ENCODE measurements around the gene PAX6. TPM values are rescaled to one million over a fixed set of nuclear protein-coding genes. Genes with fewer than 3 reads are reported as not detected.

PAX6 gene
- total RNA-seq, 1 experiment from 2014 or later, result 3.3 TPM

DNA sequence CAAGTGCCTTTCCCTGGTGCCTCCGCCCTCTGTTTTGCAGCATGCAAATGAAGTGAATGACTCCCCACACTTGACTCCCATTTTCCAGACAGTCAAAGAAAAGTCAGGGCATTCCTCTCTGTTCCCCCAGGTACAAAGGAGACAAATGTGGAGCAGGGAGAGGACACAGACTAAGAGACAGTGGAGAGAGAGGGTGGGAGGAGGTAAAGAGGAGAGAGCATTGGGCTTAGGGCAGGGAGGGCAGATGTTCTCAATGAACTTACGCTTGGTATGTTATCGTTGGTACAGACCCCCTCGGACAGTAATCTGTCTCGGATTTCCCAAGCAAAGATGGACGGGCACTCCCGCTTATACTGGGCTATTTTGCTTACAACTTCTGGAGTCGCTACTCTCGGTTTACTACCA, 9.8 kb downstream of the PAX6 start (continued):
- TF ChIP-seq, protein P1, sequence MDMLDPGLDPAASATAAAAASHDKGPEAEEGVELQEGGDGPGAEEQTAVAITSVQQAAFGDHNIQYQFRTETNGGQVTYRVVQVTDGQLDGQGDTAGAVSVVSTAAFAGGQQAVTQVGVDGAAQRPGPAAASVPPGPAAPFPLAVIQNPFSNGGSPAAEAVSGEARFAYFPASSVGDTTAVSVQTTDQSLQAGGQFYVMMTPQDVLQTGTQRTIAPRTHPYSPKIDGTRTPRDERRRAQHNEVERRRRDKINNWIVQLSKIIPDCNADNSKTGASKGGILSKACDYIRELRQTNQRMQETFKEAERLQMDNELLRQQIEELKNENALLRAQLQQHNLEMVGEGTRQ (CRISPR knock-in tag; IDR thresholded peaks at IDR 0.05), result no peak
- TF ChIP-seq FOXJ3 (CRISPR knock-in tag; IDR thresholded peaks at IDR 0.05; ENCODE audit: borderline replicate concordance) (no peak), HMGA2 (CRISPR knock-in tag; IDR thresholded peaks at IDR 0.05) (no peak), NR1H2 (CRISPR knock-in tag; IDR thresholded peaks at IDR 0.05) (no peak)

DNA sequence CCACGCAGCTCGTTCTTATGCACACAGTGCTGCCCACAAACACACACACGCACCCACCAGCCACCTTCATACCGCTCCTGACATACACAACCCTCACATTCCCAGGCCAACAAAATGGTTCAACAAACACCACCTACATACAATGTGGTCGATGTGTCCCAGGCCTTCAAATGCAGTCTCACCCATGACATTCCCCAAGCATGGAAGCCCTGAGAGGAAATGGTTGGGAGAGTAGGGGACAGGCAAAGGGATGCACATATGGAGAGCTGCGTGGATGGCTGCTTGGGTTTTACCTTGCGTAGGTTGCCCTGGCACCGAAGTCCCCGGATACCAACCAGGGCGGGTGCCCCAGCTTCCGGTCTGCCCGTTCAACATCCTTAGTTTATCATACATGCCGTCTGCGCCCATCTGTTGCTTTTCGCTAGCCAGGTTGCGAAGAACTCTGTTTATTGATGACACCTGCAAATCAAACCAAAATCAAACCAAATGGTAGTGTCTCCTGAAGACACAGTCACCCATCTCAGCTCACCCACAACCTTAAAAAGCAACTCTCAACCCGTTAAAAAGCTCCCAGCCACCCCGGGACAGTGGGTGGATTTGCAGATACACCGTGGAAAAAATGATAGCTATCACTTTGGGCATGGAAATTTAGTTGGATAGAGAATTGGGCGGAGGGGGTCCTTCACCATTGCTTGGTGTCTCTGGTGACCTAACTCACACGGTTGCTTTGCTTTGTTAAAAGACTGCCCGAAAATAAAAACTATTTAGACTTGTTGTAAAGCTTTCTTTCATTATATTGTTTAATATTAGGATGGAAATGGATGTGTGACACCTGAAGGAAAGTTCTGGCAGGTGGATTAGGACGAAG, 10.5 kb downstream of the PAX6 start:
- Mint-ChIP-seq H3K27ac (no peak overlapping the region), H3K4me1 (peaks cover 66% of the 10 kb centered on the region)
- POLR2A ChIA-PET, result interaction anchor here (1.1 kb wide), 1 partner anchor 19 kb away, joined by 3 read pairs; no protein-coding TSS in a partner anchor

DNA sequence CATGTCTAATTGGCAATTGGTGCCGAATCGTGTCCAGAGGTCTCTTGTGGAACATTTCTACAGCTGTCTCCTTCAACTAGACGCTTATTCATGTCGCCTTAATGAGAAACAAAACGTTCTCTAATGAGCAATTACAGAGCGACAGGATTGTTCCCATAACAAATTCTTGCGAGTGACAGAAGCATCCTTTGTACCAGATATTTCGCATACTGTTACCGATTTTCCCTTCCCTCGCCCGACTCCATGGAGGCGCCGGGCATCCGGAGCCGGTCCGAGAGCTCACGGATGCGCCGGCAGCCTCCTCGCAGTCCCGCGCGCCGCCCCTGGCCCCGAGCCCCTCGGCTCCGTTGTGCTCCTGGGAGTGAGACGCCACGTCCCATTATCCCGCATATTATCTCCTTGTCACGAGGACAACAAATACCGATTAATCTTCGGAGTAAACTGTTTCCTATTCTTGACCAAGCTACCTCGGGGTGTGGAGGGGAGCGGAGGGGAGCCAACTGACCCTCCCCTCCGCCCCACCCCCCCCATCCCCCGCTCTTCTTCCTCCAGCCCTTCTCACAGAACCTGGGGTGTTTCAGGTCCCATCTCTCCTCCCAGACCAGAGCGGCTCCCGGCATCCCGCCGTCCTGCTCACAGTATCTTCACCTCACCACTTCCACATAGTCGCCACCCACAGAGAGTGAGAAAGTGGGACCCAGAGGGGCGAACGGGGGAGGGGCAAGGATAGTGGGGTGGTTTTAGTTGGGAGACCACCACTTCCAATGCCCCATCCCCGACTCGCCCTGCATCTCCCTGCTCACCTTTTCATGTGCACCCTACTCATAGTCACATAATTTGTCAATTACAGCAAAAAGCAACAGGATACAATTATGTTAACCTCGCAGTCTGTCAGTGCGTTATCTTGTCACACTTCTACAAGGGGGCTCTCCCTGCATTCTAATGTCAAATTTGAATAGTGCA, 11.4 kb downstream of the PAX6 start:
- Mint-ChIP-seq H3K27me3 (ENCODE audit: low read depth) (peaks cover 100% of the 10 kb centered on the region), H3K36me3 (no peaks in the 10 kb centered on the region), H3K9me3 (no peaks in the 10 kb centered on the region), H3K27ac (no peak overlapping the region), H3K4me1 (peaks cover 59% of the 10 kb centered on the region), H3K4me3 (peak overlapping the region; percentile 55)
- ChIA-PET POLR2A (interaction anchor here (1.1 kb wide), 1 partner anchor 20 kb away, joined by 3 read pairs; no protein-coding TSS in a partner anchor), CTCF (interaction anchor here (0.5 to 4.0 kb wide), 14 partner anchors 10 to 382 kb away, joined by 3 to 54 read pairs (median 6); no protein-coding TSS in a partner anchor)
- DNase-seq (ENCODE audit: low spot score) (no peak), ATAC-seq (peak; percentile 4; the same call in 1 of the 2 replicates)
- TF ChIP-seq CREB1 (CRISPR knock-in tag; IDR thresholded peaks at IDR 0.05) (no peak), JAZF1 (CRISPR knock-in tag; IDR thresholded peaks at IDR 0.05) (no peak), TEAD1 (CRISPR knock-in tag; IDR thresholded peaks at IDR 0.05) (no peak), ZNF281 (CRISPR knock-in tag; IDR thresholded peaks at IDR 0.05) (no peak), ZSCAN18 (CRISPR knock-in tag; IDR thresholded peaks at IDR 0.05) (no peak), ELF4 (CRISPR knock-in tag; IDR thresholded peaks at IDR 0.05; ENCODE audit: low read depth) (no peak)

More for the DNA sequence above, 10.5 kb downstream of the PAX6 start:
- TF ChIP-seq, protein P2, sequence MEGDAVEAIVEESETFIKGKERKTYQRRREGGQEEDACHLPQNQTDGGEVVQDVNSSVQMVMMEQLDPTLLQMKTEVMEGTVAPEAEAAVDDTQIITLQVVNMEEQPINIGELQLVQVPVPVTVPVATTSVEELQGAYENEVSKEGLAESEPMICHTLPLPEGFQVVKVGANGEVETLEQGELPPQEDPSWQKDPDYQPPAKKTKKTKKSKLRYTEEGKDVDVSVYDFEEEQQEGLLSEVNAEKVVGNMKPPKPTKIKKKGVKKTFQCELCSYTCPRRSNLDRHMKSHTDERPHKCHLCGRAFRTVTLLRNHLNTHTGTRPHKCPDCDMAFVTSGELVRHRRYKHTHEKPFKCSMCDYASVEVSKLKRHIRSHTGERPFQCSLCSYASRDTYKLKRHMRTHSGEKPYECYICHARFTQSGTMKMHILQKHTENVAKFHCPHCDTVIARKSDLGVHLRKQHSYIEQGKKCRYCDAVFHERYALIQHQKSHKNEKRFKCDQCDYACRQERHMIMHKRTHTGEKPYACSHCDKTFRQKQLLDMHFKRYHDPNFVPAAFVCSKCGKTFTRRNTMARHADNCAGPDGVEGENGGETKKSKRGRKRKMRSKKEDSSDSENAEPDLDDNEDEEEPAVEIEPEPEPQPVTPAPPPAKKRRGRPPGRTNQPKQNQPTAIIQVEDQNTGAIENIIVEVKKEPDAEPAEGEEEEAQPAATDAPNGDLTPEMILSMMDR (IDR thresholded peaks at IDR 0.05), result no peak
- TF ChIP-seq AR (CRISPR knock-in tag; IDR thresholded peaks at IDR 0.05) (no peak), RORB (CRISPR knock-in tag; IDR thresholded peaks at IDR 0.05) (no peak), ZNF317 (CRISPR knock-in tag; IDR thresholded peaks at IDR 0.05; ENCODE audit: borderline replicate concordance, low read depth) (no peak)
- Mint-ChIP-seq H3K4me3 (peak overlapping the region; percentile 48), H3K9me3 (no peaks in the 10 kb centered on the region), H3K36me3 (no peaks in the 10 kb centered on the region), H3K27me3 (ENCODE audit: low read depth) (peaks cover 100% of the 10 kb centered on the region)
- DNase-seq (ENCODE audit: low spot score) (no peak), ATAC-seq (no peak)
- CTCF ChIA-PET, result interaction anchor here (2.5 to 4.0 kb wide), 3 partner anchors 10 to 159 kb away, joined by 15 to 54 read pairs (median 44); no protein-coding TSS in a partner anchor

Data from WTC11 (cell line).